Measurements from ENCODE around the gene GRK5.

The GRK5 gene

DNA sequence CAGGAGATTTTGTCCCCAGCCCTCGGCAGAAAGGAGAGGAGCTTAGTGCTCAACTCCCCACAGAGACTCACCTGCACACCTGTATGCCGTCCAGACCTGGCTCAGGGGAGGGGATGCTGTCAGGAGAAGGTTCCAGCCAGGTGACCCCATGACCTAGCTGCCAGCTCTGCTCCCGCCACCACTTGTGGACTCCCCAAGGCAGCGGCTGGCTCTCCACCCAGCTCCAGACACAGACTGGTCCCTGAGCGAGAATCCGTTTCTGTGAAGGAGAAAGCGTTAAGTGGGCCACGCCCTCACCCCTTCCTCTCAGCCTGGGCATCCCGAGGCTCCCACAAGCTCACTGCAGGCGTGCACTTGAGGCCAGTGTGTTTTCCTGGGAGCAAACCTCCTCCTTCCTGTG, 258.7 kb downstream of the GRK5 start:
- DNase-seq: no peak

DNA sequence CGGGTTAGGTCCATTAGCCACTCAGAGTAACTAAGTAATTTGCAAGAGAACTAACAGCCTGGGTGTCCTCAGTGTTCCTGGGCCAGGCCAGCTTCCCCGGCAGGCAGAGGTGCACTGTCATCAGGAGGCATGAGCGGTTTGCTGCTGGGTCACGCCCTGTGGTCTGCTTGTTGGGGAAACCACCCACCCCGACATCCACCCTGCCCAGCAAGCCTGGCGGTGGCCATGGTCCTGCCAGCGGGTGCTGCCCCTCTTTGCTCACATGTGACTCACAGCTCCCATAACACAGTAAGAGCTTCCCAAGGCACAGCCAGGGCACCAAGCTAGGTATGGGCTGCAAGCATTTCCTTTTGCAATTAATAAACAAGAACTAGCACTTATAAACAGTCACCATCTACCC, 259.3 kb downstream of the GRK5 start:
- no peak for DNase-seq

GRCh38 chr10:119468542-119469324, 261.4 kb downstream of the GRK5 start:
- DNase-seq: no peak

DNA sequence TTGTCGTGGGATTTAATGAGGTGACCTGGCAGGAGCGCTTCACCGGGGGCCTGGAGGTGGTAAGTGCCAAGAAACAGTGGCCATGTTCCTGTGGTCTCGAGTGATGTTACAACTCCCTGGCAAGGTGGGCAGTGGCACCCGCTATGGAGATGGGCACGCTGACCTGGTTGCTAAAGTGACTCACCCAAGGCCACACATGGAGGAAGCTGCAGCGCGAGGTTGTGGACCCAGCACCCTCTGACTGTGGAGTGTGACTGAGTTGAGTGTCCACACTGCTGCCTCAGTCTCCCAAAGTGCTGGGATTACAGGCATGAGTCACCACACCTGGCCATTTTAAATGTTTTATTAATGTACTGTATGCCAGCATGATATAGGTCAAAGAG, 261.9 kb downstream of the GRK5 start:
- DNase-seq: no peak

DNA sequence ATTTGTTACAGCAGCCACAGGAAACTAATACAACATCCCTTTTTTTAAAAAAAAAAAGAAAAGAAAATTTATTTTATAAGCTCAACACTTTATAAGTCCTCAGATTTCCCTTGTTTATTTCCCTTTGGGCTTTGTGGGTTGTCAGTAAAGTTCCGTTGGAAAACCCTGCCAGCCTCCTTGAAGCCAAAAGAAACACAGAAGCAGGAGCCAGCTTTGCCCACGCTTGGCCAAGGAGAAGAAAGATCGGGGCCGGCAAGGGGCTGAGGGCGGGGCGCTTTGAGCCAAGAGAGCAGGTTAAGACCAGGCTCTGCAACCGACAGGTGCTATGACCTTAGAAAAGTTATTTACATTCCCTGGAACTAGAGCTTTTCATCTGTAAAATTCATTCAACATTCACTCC, 262.5 kb downstream of the GRK5 start:
- DNase-seq: no peak

GRCh38 chr10:119470920-119471702, 263.7 kb downstream of the GRK5 start:
- no peak for DNase-seq

DNA sequence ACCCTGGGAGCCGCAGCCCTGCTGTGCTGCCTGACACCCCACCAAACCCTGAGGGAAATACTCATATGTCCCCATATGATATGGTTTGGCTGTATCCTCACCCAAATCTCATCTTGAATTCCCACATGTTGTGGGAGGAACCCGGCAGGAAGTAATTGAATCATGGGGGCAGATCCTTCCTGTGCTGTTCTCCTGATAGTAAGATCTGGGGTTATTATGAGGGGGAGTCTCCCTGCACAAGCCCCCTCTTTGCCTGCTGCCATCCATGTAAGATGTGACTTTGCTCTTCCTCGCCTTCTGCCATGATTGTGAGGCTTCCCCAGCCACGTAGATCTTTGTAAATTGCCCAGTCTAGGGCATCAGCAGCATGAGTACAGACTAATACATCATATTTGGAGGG, 266.4 kb downstream of the GRK5 start:
- no peak for DNase-seq

GRCh38 chr10:119474606-119475005, 267.2 kb downstream of the GRK5 start:
- DNase-seq: no peak

DNA sequence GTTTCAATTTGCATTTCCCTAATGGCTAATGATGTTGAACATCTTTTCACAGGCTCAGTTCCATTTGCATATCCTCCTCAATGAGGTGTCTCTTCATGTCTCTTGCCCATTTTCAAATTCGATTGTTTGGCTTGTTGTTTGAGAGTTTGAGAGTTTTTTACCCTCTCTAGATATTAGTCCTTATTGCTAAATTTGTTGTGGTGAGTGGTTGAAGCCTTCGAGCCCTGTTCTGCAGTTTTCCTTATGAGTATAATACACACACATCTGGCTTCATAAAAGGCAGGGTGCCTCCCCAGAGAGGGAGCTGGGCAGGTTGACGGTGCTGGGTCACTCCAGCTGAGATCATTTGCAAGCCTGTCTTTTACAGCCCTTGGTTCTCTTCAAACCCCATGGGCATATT, 270.1 kb downstream of the GRK5 start:
- no peak for DNase-seq

DNA sequence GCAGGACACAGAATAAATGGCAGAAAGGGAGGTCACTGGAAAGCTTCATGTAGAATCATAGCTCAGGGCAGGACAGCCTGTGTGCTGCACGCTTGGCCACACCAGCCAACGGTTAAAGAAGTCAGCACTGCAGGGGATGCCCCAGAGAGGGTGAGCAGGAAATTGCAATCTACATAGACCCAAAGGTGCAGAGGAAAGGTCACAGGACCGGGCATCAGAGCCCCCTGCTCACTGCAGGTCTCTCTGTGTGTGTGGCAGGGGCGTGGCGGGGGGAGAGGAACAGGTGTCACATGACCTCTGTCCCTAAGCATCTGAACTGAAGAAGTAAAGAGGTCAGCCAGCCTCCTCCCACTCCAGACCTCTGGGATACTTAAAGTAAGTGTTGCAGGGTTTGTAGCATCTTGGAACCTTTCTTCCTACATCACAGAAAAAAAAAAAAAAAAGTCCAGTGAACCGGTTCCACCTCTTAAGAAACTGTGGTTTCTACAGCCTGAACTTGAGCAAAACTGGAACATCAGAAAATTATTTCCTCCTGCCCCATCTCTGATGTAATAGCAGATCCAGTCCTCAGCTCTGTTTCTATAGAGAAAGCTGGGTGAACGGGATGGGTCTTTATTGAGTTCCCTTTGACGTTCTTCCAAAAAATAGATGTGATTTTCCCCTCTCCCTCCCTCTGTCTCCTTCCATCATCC, 270.9 kb downstream of the GRK5 start:
- no peak for DNase-seq

DNA sequence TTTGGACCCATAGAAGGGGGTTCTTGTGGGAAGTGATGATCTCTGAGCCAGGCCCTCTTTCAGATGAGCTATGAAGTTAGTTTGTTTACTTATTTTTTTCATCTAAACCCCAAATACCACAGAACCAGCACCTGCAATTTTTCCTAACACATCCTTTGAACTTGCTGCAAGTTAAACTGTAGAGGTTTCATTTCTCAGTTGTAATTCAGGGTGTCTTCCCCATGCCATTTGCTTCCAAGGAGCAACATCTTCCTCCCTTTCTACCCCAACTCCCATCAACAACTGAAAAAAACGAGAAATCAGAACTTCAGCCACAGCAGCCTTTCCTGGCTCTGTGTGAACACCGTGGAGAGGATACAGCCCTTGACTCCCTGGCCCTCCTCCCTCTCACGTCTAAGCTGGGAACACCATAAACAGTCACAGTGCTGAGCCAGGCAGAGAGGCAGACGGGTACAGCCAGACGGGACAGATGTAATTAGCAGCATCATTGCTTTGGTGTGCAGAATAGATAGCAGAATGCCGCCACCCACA, 271.5 kb downstream of the GRK5 start:
- no peak for DNase-seq

- no peak for DNase-seq
Observed at GRCh38 chr10:119479532-119479931, 272.2 kb downstream of the GRK5 start.

GRCh38 chr10:119480667-119481066, 273.3 kb downstream of the GRK5 start:
- no peak for DNase-seq

DNA sequence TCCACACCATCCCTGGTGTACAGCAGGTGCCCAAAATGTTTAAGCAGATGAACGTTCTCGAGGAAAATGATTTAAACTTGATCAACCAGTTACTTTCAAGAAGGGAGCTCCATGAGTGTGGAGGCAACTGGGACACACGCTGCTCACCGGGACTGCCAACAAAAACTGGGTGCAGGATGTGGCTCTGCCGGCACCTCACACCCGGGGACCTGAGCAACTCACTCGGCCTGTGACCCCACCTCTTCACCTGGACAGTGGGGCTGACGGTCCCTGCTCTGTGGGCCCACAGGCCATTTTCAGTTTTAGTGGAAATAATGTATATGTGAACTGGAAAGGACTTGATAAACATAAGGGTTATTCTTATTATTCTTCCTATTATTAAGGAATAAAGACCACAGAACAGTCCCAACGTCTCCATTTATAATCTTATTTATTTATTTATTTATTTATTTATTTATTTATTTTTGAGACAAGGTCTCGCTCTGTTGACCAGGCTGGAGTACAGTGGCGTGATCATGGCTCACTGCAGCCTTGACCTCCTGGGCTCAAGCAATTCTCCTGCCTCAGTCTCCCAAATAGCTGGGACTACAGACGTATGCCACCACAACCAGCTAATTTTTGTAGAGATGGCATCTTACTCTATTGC, 274.5 kb downstream of the GRK5 start:
- DNase-seq: no peak

- DNase-seq: no peak
Observed at GRCh38 chr10:119483001-119483400, 275.6 kb downstream of the GRK5 start.

GRCh38 chr10:119483839-119484238, 276.5 kb downstream of the GRK5 start:
- no peak for DNase-seq

- DNase-seq: no peak
Observed at GRCh38 chr10:119488675-119489074, 281.3 kb downstream of the GRK5 start.

DNA sequence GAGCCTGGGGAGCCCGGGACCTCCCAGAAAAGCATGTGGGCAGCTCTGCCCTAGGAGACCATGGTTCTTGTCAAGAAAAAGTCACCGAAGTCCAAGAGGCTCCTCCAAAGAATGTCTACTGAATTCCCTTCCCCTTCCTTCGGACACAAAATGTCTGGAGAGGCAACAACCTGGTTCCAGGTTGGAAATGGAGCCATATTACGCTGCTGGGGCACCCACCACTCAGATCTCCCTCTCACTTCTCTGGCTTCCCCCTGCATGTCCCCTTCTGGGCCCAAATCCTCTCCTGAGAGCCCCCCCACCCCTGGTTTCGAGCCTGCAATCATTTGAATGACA, 282.6 kb downstream of the GRK5 start:
- DNase-seq: no peak

DNA sequence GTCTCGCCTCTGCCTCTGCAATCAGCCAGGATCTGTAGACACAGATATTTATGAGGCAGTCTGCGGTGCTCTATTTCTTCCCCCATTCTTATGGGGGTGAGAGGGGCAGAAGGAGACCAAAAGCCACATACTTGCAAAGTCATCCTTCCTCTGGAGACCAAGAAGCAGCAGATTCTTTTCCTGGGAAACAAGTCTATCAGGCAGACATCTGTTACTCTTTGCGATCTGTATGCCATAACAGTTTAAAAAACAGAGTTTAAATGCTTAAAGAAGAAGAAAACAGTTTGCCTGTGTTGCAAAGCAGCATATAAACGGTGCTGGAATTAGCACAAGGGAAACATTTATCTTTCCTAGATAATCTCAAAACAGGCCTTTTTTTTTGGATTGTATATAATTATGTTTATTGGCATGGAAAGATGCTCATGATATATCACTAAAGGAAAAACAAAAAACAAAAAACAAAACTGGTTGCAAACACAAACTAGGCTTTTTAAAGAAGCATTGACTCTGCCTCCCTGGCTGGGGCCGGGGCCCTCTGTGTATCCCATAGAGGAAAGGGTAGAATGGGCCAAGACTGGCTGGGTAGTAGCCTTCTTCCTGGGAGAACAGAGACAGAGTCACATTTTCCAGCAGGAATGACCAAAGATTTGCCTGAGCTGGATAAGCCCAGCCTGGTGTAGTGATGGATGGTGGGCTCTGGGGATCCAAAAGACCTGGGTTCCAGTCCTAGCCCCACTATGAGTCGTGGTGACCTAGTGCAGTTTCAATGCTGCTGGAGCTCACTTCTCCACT, 284.8 kb downstream of the GRK5 start:
- no peak for DNase-seq

DNA sequence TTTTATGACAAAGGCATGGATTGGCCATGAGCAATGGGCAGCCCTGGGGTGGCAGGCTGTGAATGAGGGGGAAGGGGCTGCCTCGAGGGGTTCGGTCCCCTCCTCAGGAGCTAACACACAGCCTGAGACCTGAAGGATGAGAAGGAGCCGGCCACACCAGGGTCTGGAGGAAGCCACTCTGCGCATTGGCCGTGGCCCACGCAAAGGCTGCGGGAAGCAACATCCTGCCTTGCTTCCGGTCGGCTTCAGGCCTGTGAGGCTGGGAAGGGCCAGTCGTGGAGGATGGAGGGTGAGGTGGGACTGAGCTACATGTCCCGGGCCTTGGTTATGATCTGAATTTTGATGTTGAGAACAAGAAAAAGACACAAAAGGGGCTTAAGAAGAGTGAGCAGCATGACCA, 285.8 kb downstream of the GRK5 start:
- DNase-seq: no peak

GRCh38 chr10:119494236-119495020, 287.1 kb downstream of the GRK5 start:
- DNase-seq: no peak
